T-cell (primary cell): ENCODE measurements around the gene ADD2. TPM values are rescaled to one million over a fixed set of nuclear protein-coding genes. Genes with fewer than 3 reads are reported as not detected.

Source experiments
- ATAC-seq, 4 experiments: fragments of 200-7000 bp in 3 of 4; fragments of 150-1000 bp in 1 of 4; cut with Tn5 transposase; replicated peaks in 1 of 4; 1 replicate in 3 of 4; 2 replicates in 1 of 4; pipeline ENCODE4 v1.10.0; 2021; ENCODE audit warnings: moderate library complexity in 3 of 4, mild to moderate bottlenecking in 2 of 4, moderate number of reproducible peaks in 1 of 4
- CTCF ChIA-PET, 2 donors: fragments of 300-600 bp; sonication (Branson Sonifier 250); formaldehyde crosslinking; loops; one replicate each; lab custom pipeline; 2022; ENCODE audit warnings: antibody characterized with exemption in 2 of 2; lab: Charles Lee
- POLR2A ChIA-PET, 2 donors: fragments of 300-600 bp; sonication (Branson Sonifier 250); formaldehyde crosslinking; loops; one replicate each; lab custom pipeline; 2022; ENCODE audit warnings: antibody characterized with exemption in 2 of 2; lab: Charles Lee
- DNase-seq, 35 experiments: peaks; one replicate each; pipeline versions ENCODE4 v3.0.0 to v3.0.0-alpha.2; 2013 to 2023
- H3K27ac ChIP-seq: one replicate; pipeline ENCODE4 v1.5.1; 2013; ENCODE audit warnings: low read length
- H3K27me3 ChIP-seq, 2 experiments: replicated peaks in 1 of 2; 1 replicate in 1 of 2; 2 replicates in 1 of 2; pipeline versions ENCODE4 v1.6.1 to v1.7.0; 2013; ENCODE audit warnings: low read length in 1 of 2, mixed read lengths in 1 of 2; ENCODE audit not compliant: control insufficient read depth in 2 of 2, insufficient read depth in 2 of 2; ENCODE audit errors: extremely low read depth in 1 of 2
- H3K36me3 ChIP-seq, 2 donors: 1 replicate in 1 of 2; 2 replicates in 1 of 2; pipeline versions ENCODE4 v1.6.1 to v1.7.0; 2013; ENCODE audit warnings: low read length in 1 of 2; ENCODE audit not compliant: control insufficient read depth in 2 of 2, insufficient read depth in 1 of 2; ENCODE audit errors: extremely low read depth in 1 of 2
- H3K4me1 ChIP-seq, 2 experiments: 1 replicate in 1 of 2; 2 replicates in 1 of 2; pipeline versions ENCODE4 v1.6.1 to v1.7.0; 2013; ENCODE audit warnings: low read length in 2 of 2, mixed read lengths in 1 of 2; ENCODE audit not compliant: insufficient read depth in 2 of 2, control insufficient read depth in 1 of 2; ENCODE audit errors: extremely low read depth in 1 of 2
- H3K4me3 ChIP-seq, 2 donors: 1 replicate in 1 of 2; 2 replicates in 1 of 2; pipeline versions ENCODE4 v1.5.1 to v1.7.0; 2013; ENCODE audit warnings: mild to moderate bottlenecking in 2 of 2, low read length in 1 of 2, moderate library complexity in 1 of 2; ENCODE audit not compliant: control insufficient read depth in 1 of 2; ENCODE audit errors: extremely low read depth in 1 of 2
- H3K9me3 ChIP-seq: 2 replicates; pipeline ENCODE4 v1.7.0; 2013
- H3K27ac Mint-ChIP-seq, 2 donors: one replicate each; pipeline ENCODE4 v1.8.0; 2020 to 2021; ENCODE audit warnings: mild to moderate bottlenecking in 2 of 2, mixed read lengths in 2 of 2
- H3K27me3 Mint-ChIP-seq, 2 donors: one replicate each; pipeline ENCODE4 v1.8.0; 2021 to 2022; ENCODE audit warnings: mixed read lengths in 2 of 2
- H3K36me3 Mint-ChIP-seq: one replicate; pipeline ENCODE4 v1.8.0; 2021; ENCODE audit warnings: mixed read lengths
- H3K4me1 Mint-ChIP-seq, 3 donors: one replicate each; pipeline ENCODE4 v1.8.0; 2020 to 2022; ENCODE audit warnings: mixed read lengths in 3 of 3, mild to moderate bottlenecking in 1 of 3
- H3K4me3 Mint-ChIP-seq, 3 donors: one replicate each; pipeline ENCODE4 v1.8.0; 2020 to 2022; ENCODE audit warnings: mild to moderate bottlenecking in 3 of 3, mixed read lengths in 3 of 3, moderate library complexity in 3 of 3
- H3K9me3 Mint-ChIP-seq, 3 donors: one replicate each; pipeline ENCODE4 v1.8.0; 2020 to 2022; ENCODE audit warnings: mixed read lengths in 3 of 3
- WGBS: methylation state at CpG from one replicate; pipeline ENCODE4 v1.1.5; 2013; ENCODE audit warnings: missing lambda C conversion rate; ENCODE audit not compliant: insufficient coverage; 5-methylcytosine and 5-hydroxymethylcytosine counted together
- total RNA-seq, 35 experiments: library from RNA in 6 of 35; stranded (reverse) in 6 of 35; fragments of 120-200 nt in 1 of 35; gene quantifications; one replicate each; pipeline versions ENCODE4 v1.2.1 to v1.2.4 and lab custom pipeline; 2013 to 2026

ADD2 gene
- total RNA-seq, 5 donors from 2014 or later (not counting 1 experiment from before 2014, with no cell fraction given), result 4.7 to 7.9 (median 7.1) TPM

- no peaks in the 10 kb centered on the region for H3K9me3 ChIP-seq
- H3K36me3 ChIP-seq, result no peaks in the 10 kb centered on the region
- H3K27ac ChIP-seq, result no peak overlapping the region
- peaks cover 0 to 3% (median 0%) of the 10 kb centered on the region in 3 donors for H3K9me3 Mint-ChIP-seq
- H3K27me3 ChIP-seq, result peaks cover 0 to 18% of the 10 kb centered on the region in 2 experiments
- H3K27ac Mint-ChIP-seq, result no peak overlapping the region
- ATAC-seq, result no peak
- WGBS, result 85% methylated on average over 3 of the region's 6 CpGs
- H3K27me3 Mint-ChIP-seq, result peaks cover 4 to 17% of the 10 kb centered on the region in 2 donors
- H3K4me3 ChIP-seq, result no peak overlapping the region
- H3K4me1 ChIP-seq, result no peaks in the 10 kb centered on the region
- DNase-seq, result no peak
- H3K4me1 Mint-ChIP-seq, result peaks cover 3 to 11% (median 4%) of the 10 kb centered on the region in 3 donors
- CTCF ChIA-PET, result no interaction called here
- no peak overlapping the region for H3K4me3 Mint-ChIP-seq
- POLR2A ChIA-PET, result interaction anchor here in 1 of 2 donors (0.6 kb wide), 1 partner anchor 1497 kb away, joined by 13 read pairs; no protein-coding TSS in a partner anchor
- no peaks in the 10 kb centered on the region for H3K36me3 Mint-ChIP-seq
These were observed 35.0 kb downstream of the ADD2 start for GRCh38 chr2:70732766-70733645.

- ChIA-PET POLR2A (no interaction called here), CTCF (no interaction called here)
- Histone ChIP-seq H3K27me3 (peaks cover 0 to 15% of the 10 kb centered on the region in 2 experiments), H3K36me3 (no peaks in the 10 kb centered on the region), H3K9me3 (no peaks in the 10 kb centered on the region), H3K27ac (no peak overlapping the region), H3K4me1 (no peaks in the 10 kb centered on the region), H3K4me3 (no peak overlapping the region)
- no peak for ATAC-seq
- Mint-ChIP-seq H3K27me3 (peaks cover 9 to 12% of the 10 kb centered on the region in 2 donors), H3K4me3 (no peak overlapping the region), H3K9me3 (no peaks in the 10 kb centered on the region), H3K4me1 (peaks cover 3 to 7% (median 4%) of the 10 kb centered on the region in 3 donors), H3K36me3 (no peaks in the 10 kb centered on the region), H3K27ac (no peak overlapping the region)
- DNase-seq, result no peak
- WGBS, result no CpG with 5 or more reads among the region's 2 CpGs
These were observed 37.3 kb downstream of the ADD2 start for GRCh38 chr2:70730730-70731129.

GRCh38 chr2:70729647-70730046, 38.4 kb downstream of the ADD2 start:
- ChIA-PET POLR2A (no interaction called here), CTCF (no interaction called here)
- Mint-ChIP-seq H3K4me1 (peaks cover 0 to 1% (median 0%) of the 10 kb centered on the region in 3 donors), H3K36me3 (no peaks in the 10 kb centered on the region), H3K27me3 (peaks cover 5 to 7% of the 10 kb centered on the region in 2 donors), H3K4me3 (no peak overlapping the region), H3K9me3 (no peaks in the 10 kb centered on the region), H3K27ac (no peak overlapping the region)
- H3K9me3 ChIP-seq, result no peaks in the 10 kb centered on the region
- WGBS, result no CpG with 5 or more reads among the region's 1 CpG
- H3K4me3 ChIP-seq, result no peak overlapping the region
- no peaks in the 10 kb centered on the region for H3K4me1 ChIP-seq
- no peak overlapping the region for H3K27ac ChIP-seq
- ATAC-seq (no peak), DNase-seq (no peak)
- H3K36me3 ChIP-seq, result no peaks in the 10 kb centered on the region
- peaks cover 0 to 10% of the 10 kb centered on the region in 2 experiments for H3K27me3 ChIP-seq

GRCh38 chr2:70728128-70728527, 39.9 kb downstream of the ADD2 start:
- POLR2A ChIA-PET, result no interaction called here
- CTCF ChIA-PET, result no interaction called here
- Histone ChIP-seq H3K4me1 (no peaks in the 10 kb centered on the region), H3K36me3 (no peaks in the 10 kb centered on the region), H3K9me3 (no peaks in the 10 kb centered on the region), H3K27me3 (peaks cover 0 to 7% of the 10 kb centered on the region in 2 experiments), H3K4me3 (no peak overlapping the region), H3K27ac (no peak overlapping the region)
- H3K9me3 Mint-ChIP-seq, result no peaks in the 10 kb centered on the region
- 79% methylated on average over 4 of the region's 7 CpGs for WGBS
- no peaks in the 10 kb centered on the region for H3K4me1 Mint-ChIP-seq
- ATAC-seq (no peak), DNase-seq (no peak)
- H3K36me3 Mint-ChIP-seq, result no peaks in the 10 kb centered on the region
- no peak overlapping the region for H3K27ac Mint-ChIP-seq
- H3K4me3 Mint-ChIP-seq, result no peak overlapping the region
- H3K27me3 Mint-ChIP-seq, result peaks cover 3 to 5% of the 10 kb centered on the region in 2 donors

- ATAC-seq, result no peak
These were observed 40.9 kb downstream of the ADD2 start for GRCh38 chr2:70726947-70727725.

GRCh38 chr2:70725505-70725904, 42.5 kb downstream of the ADD2 start:
- no peak overlapping the region for H3K4me3 ChIP-seq
- H3K4me3 Mint-ChIP-seq, result no peak overlapping the region
- H3K36me3 Mint-ChIP-seq, result no peaks in the 10 kb centered on the region
- no peaks in the 10 kb centered on the region for H3K9me3 Mint-ChIP-seq
- no peaks in the 10 kb centered on the region for H3K4me1 ChIP-seq
- ATAC-seq (no peak), DNase-seq (no peak)
- H3K9me3 ChIP-seq, result no peaks in the 10 kb centered on the region
- CTCF ChIA-PET, result no interaction called here
- peaks cover 0 to 5% of the 10 kb centered on the region in 2 donors for H3K27me3 Mint-ChIP-seq
- POLR2A ChIA-PET, result no interaction called here
- no peak overlapping the region for H3K27ac Mint-ChIP-seq
- 100% methylated on average over 2 of the region's 3 CpGs for WGBS
- no peaks in the 10 kb centered on the region for H3K4me1 Mint-ChIP-seq
- no peak overlapping the region for H3K27ac ChIP-seq
- H3K27me3 ChIP-seq, result peaks cover 0 to 7% of the 10 kb centered on the region in 2 experiments
- H3K36me3 ChIP-seq, result peaks cover 0 to 1% of the 10 kb centered on the region in 2 donors

More at GRCh38 chr2:70726947-70727725, 40.9 kb downstream of the ADD2 start:
- Histone ChIP-seq H3K9me3 (no peaks in the 10 kb centered on the region), H3K27ac (no peak overlapping the region), H3K27me3 (peaks cover 0 to 7% of the 10 kb centered on the region in 2 experiments), H3K36me3 (no peaks in the 10 kb centered on the region), H3K4me3 (no peak overlapping the region), H3K4me1 (no peaks in the 10 kb centered on the region)
- H3K4me1 Mint-ChIP-seq, result no peaks in the 10 kb centered on the region
- H3K27me3 Mint-ChIP-seq, result peaks cover 0 to 5% of the 10 kb centered on the region in 2 donors
- no peaks in the 10 kb centered on the region for H3K9me3 Mint-ChIP-seq
- DNase-seq, result no peak
- 74% methylated on average over 7 of the region's 11 CpGs for WGBS
- POLR2A ChIA-PET, result no interaction called here
- no peak overlapping the region for H3K27ac Mint-ChIP-seq
- H3K36me3 Mint-ChIP-seq, result no peaks in the 10 kb centered on the region
- CTCF ChIA-PET, result no interaction called here
- no peak overlapping the region for H3K4me3 Mint-ChIP-seq
